Vagina (tissue), 2 donors: ENCODE data around the gene IKZF4.

ENCODE experiments used
- POLR2A ChIP-seq, 2 donors: fragments of 450-650 bp; IDR thresholded peaks; one replicate each; pipeline ENCODE4 v1.6.1; 2017; ENCODE audit warnings: antibody characterized with exemption in 2 of 2, mild to moderate bottlenecking in 2 of 2, moderate library complexity in 2 of 2
- POLR2AphosphoS5 ChIP-seq, 2 donors: sonication (generic); formaldehyde crosslinking; IDR thresholded peaks; one replicate each; pipeline ENCODE4 v1.9.0; 2017; ENCODE audit warnings: antibody characterized with exemption in 2 of 2, mild to moderate bottlenecking in 2 of 2, low read depth in 1 of 2; ENCODE audit not compliant: insufficient read depth in 1 of 2
- TF ChIP-seq, protein P1 (sequence below), 3 experiments: fragments of 450-650 bp in 2 of 3; fragments of 200-600 bp in 1 of 3; sonication (generic) in 1 of 3; IDR thresholded peaks; one replicate each; pipeline ENCODE4 v1.5.1; 2017 to 2019; ENCODE audit warnings: antibody characterized with exemption in 3 of 3, mild to moderate bottlenecking in 2 of 3, moderate library complexity in 2 of 3

- TF ChIP-seq, protein P1, sequence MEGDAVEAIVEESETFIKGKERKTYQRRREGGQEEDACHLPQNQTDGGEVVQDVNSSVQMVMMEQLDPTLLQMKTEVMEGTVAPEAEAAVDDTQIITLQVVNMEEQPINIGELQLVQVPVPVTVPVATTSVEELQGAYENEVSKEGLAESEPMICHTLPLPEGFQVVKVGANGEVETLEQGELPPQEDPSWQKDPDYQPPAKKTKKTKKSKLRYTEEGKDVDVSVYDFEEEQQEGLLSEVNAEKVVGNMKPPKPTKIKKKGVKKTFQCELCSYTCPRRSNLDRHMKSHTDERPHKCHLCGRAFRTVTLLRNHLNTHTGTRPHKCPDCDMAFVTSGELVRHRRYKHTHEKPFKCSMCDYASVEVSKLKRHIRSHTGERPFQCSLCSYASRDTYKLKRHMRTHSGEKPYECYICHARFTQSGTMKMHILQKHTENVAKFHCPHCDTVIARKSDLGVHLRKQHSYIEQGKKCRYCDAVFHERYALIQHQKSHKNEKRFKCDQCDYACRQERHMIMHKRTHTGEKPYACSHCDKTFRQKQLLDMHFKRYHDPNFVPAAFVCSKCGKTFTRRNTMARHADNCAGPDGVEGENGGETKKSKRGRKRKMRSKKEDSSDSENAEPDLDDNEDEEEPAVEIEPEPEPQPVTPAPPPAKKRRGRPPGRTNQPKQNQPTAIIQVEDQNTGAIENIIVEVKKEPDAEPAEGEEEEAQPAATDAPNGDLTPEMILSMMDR (IDR thresholded peaks at IDR 0.05), result no peak
- TF ChIP-seq POLR2A (IDR thresholded peaks at IDR 0.05) (no peak), POLR2AphosphoS5 (IDR thresholded peaks at IDR 0.05; ENCODE audit: insufficient read depth in 1 of 2, low read depth in 1 of 2) (no peak)
These were observed 7.4 kb upstream of the IKZF4 start for GRCh38 chr12:56013482-56013881.
